NCI-H69 (cell line): ENCODE measurements around the gene CBLIF.
"Not testable (repeated sequence)": the region's sequence is repeated elsewhere in the genome, so short reads cannot be mapped to it uniquely, and the experiment has no call there.

Source experiments
- DNase-seq: peaks from one replicate; lab custom pipeline; 2025; lab: John Stamatoyannopoulos, UW

The CBLIF gene

DNA sequence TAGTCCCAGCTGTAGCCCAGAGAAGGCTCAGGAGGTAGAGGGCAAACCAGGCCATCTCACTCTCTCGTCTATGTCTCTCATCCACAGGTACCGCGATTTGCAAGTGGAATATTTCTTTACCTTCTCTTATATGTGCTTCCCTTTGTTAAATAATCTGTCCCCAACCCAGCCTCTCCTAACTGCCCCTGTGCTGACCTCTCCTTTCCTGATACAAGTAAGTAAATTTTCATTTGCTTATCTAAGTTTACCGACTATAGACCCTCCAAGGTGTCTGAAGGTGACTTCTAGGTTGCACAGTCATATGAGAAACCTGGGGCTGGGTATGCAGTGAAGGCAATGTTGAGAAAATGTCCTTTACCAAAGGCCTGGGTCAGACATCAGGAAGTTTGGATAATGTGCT is at the start of gene CBLIF:
Gene CBLIF (minus strand): TSS at position 101 of the 400 bp plus-strand sequence. CDS start 46 bp downstream, at position 55.
- no peak for DNase-seq

DNA sequence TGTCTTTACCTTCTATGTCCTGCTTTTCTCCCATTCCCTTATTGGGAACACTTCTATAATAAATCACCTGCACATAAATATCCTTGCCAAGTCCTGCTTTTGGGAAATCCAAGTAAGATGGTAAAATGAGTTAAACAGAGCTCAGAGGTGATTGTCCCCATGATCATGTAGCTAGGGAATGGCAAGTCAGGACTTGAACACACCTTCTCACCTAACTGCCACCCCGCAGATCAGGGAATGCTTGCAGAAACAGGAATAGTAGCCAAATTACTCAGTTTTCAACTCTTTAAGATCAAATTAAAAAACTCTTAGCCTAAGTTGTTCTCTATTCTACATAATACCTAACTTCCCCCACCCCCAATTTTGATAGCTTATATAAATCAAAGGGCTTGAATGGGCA is 49.3 kb upstream of the CBLIF start:
- DNase-seq, result no peak

DNA sequence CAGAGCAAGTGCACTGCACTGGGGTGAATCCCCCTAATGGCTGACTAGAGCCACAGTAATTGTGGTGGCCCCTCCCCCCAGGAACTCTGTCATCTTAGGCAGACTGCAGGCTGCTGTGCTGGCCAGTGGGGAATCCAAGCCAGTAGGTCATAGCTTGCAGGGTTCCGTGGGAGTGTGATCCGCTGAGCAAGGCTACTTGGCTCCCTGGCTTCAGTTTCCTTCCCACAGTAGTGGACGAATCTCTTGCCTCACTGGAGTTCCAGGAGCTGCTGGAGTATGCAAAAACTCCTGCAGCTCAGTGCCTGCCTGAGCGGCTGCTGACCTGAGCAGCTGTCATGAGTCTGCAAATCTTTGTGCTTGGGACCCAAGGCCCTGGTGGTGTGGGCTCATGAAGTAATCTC is 46.5 kb upstream of the CBLIF start:
- DNase-seq, result no peak

DNA sequence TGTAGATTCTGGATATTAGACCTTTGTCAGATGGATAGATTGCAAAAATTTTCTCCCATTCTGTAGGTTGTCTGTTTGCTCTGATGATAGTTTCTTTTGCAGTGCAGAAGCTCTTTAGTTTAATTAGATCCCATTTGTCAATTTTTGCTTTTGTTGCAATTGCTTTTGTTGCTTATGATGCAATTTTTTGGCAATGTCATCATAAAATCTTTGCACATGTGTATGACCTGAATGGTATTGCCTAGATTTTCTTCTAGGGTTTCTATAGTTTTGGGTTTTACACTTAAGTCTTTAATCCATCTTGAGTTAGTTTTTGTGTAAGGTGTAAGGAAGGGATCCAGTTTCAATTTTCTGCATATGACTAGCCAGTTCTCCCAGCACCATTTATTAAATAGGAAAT is 41.9 kb upstream of the CBLIF start:
- DNase-seq, result not testable (repeated sequence)

DNA sequence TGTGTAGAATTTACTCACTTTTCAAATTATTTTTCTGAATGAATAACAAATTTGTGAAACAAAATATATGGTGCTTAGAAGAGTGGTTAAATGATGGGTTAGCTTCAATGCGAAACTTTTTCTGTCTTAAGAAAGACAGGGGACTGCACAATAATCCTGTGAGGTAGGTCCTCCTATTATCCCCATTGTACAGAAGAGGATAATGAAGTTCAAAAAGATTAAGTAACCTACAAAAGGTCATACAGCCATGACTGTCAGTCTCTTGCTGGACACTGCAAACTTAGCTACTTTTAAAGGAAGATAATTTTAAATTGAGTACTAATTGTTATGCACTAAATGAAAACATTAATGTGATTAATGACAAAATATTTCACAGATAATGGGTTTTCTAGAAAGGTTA is 38.3 kb upstream of the CBLIF start:
- no peak for DNase-seq

DNA sequence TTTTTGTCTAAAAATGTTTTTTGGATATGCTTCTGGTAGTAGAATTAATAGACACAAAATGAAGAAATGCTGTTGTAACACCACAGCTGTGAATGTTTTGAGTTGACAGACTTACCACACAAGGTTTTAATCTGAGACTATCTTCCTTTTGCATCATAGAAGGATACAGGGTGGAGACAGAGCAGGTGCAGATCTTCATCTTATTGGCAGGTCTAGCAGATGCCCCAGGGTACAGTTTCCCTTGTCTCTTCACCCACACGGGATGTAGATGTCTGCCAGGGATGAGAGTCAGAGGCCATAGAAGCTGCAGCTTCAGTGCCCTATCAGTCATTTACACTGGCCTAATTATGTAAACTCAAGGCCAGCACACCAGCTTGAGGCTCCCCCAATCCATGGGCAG is 34.3 kb upstream of the CBLIF start:
- DNase-seq, result no peak

DNA sequence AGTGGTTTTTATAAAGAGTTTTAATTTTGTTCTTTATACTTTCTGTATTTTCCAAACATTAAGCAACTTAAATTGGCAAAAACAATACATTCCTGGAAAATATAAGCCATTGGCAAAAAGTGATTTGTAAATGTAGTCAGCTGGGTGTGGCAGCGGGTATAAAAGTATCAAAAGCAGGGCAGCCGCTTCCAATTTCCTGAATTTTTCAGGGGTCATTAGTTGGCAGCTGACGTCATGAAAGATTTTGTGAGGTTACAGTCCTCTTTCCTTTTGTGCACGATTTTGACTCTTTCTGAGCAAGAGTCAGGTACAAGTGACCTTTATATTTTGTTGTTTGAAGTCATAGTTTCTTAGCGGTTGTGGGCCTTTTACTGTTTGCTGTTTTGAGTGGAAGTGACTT is 33.3 kb upstream of the CBLIF start, which contains the start of gene OOSP3:
Gene OOSP3 (plus strand): TSS at position 208 of the 400 bp plus-strand sequence. CDS start 27 bp downstream, at position 235.
- no peak for DNase-seq

DNA sequence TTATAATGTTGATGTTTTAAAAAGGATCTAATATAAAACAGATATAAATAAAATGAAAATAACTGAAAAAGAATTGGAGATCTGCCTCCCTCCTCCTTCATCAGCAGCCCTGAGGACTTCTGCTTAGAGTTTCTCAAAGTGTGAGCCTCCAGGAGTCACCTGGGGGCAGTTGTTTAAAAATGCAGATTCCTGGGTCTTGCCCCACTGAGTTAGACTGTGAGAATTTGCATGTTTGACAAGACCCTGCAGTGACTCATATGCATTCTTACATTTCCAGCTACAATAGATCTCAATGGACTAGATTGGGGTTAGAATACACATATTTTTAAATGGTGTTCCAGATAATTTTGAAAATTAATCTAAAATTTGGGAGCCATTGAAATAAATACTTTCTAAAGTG is 32.5 kb upstream of the CBLIF start:
- DNase-seq, result no peak

DNA sequence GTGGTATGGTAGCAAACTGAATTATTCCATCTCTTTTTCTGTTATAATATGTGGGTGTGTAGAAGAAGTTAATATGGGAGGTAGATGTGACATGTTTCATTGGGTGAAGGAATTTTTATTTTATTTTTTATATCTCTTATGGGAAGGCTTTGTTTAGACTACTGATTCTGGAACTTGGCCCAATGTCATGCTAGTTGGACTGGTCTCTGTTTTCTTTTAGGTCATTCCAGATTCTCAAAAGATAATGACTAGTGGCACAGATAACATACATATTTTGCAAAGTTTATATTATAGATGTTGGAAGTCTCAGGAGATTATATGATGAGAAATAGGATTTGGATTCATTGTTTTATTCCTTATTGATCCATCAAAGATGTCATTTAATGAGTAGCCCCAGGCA is 32.0 kb upstream of the CBLIF start:
- DNase-seq, result no peak

DNA sequence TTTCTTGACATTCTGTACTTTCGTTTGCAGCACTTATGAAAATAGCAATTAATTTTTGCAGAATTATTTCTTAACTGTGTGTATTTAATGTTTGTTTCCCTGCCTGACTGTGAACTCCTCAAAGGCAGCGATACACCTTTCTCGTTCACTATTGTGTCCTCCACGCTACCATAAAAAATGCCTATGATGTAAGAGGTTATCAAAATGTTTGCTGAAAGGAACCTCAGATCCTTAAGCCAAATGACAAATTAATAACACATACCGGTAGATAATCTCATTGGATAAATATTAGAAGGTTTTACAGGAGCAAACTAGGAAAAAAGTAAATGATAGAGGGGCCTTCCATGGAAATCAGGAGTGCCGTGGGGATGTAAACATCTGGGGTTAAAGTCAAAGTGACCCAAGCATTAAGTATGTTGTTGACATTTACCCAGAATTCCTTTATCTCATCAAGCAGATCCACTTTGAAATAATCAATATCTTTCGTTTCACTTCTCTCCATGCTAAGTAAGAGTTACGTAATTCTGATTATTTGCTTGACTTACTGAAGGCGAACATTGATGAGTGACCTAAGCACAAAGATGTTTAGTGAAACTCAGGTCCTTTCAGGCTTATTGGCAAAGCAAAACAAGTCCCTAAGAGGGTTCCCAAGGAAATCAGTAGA is 30.7 kb upstream of the CBLIF start:
- no peak for DNase-seq

DNA sequence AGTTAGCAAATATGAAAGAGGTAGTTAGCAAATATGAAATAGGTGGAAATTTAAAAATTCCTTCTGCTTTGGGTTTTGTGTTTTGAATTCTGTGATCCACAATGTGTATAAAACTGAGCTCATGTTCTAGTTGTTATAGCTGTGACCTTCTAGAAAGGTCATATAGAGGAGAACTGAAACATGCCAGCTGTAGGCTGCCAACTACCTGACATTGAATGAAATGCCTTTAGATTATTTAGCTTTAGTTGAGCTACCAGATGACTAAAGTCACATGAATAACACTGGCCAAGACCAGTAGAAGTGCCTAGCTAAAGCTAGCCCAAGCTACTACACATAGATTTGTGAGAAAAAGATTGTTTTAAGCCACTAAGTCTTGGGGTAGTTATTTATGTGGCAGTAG is 26.8 kb upstream of the CBLIF start:
- no peak for DNase-seq

DNA sequence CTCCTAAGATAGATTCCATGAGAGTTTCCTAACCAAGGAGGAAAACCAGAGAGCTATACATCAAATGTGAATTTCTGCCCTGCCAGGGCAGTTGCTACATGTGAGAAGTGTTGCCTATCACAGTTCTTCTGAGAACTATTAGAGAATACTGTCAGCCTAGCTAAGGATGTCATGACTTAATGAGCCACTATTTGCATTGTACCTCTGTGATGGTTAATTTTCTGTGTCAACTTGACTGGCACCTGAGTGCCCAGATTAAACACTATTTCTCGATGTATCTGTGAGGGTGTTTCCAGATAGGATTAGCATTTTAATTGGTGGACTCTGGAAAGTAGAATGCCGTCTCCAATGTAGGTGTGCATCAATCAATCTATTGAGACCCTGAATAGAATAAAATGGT is 22.6 kb upstream of the CBLIF start:
- no peak for DNase-seq

DNA sequence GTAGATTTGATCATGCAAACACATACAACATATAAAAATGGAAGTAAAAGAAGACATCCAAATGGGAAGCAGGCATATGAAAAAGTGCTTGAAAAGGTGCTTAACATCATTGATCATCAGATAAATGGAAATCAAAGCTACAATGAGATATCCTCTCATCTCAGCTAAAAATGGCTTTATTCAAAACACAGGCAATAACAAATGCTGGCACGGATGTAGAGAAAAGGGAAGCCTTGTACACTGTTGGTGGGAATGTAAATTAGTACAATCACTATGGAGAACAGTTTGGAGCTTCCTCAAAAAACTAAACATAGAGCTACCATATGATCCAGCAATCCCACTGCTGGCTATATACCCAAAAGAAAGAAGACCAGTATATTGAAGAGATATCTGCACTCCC is 21.5 kb upstream of the CBLIF start:
- no peak for DNase-seq

DNA sequence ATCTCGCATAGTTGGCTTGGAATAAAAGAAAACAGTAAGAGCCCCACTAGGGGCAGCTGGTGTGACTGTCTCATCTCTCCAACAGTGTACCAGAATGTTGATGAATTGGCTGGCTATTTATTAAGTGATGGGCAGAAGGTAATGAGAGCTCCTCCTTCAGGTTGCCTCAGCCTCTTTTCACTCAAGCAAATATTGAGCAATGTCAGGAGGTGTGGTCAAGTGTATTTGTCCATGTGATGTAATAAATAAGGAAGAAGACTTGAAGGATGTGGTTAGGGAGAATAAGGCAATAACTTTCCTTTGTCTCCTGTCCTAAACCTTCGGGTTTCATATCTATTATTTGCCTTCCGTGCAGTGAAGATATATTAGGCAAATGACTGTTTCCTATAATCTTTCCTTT is 21.1 kb upstream of the CBLIF start, which contains the start of gene TCN1:
Gene TCN1 (minus strand): TSS at position 91 of the 400 bp plus-strand sequence. CDS start 17 bp downstream, at position 74.
- no peak for DNase-seq

DNA sequence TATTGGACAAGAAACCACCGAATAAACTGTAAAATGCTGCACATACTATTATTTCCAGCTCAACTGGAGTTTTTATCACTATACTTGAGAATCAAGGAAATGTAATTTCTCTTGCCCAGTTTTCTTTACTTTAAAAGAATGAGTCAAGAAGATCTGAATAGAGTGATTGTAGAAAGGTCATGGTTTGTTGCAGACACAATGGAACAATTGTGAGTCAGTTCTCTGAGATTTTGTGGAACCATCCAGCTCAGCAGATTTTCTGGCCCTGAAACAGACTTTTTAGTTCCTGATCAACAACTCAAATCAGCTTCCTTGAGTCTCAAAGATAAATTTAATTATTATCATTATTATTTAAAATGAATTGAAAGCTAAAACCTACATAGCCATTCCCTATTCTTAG is 19.7 kb upstream of the CBLIF start:
- DNase-seq, result no peak

DNA sequence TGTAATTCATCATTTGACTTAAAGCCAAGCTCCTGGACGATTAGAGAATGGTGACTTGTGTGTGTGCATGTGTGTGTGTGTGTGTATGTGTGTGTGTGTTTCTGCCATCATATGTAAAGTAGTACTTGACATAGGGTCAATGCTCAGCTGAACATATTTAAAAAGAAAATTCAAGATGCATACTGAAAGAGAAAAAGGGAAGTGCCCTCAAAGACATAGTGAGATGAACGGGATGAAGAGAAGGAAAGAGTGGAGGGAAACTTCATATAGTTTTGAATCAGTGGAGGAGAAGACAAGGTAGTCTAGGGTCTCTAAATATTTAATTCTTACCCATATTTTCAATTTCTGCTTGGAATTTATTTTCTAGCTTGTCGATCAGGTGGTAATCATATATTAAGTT is 17.0 kb upstream of the CBLIF start:
- DNase-seq, result no peak

DNA sequence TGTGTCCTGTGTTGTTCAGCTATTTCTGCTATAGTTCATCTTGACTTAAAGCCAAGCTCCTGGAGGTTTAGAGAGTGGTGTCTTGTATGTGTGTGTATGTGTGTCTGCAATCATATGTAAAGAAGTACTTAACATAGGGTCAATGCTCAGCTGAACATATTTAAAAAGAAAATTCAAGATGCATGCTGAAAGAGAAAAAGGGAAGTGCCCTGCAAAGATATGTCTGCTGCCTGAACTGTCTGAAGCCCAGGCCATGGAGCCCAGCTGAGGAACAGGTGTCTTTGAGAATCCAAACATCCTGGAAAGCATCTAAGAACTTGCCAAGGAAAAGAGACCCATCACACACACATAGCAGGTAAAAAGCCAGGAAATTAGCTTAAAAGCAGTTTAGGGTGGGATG is 14.4 kb upstream of the CBLIF start:
- DNase-seq, result no peak

DNA sequence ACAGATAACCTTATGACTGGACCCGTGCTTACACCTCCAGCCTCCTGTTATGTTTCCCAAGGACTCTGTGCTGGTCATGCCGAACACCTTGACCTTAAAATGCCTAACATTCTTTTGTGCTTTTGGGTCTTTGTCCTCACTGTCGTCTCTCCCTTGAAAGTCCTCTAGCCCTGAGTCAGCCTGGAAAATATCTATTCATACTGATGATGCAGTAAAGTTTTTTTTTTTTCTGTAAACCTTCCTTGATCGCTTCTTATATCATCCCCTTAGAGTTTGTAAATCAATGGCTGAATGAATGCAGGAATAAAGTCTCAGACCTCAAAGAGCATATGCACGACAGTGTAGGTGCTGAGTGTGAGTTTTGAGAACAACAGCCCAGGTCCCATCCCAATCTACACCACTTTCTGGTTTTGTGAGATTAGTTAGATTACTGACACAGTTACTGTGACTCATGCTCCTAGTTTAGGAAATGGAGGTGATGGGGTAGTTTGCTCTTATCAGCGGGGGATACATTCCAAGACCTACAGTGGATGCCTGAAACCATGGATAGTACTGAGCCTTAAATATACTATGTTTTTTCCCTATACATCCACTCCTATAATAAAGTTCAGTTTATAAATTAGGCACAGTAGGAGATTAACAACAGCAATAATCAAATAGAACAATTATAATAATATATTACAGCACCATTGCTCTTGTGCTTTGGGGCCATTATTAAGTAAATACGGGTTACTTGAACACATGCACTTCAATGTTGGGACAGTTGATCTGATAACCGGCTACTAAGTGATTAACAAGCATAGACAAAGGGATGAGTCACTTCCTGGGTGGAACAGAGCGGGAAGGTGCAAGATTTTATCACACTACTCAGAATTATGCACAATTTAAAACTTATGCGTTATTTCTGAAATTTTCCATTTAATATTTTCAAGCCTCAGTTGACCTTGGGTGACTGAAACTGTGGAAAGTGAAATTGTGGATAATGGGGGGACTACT is 12.4 kb upstream of the CBLIF start:
- peak; percentile 4 for DNase-seq

DNA sequence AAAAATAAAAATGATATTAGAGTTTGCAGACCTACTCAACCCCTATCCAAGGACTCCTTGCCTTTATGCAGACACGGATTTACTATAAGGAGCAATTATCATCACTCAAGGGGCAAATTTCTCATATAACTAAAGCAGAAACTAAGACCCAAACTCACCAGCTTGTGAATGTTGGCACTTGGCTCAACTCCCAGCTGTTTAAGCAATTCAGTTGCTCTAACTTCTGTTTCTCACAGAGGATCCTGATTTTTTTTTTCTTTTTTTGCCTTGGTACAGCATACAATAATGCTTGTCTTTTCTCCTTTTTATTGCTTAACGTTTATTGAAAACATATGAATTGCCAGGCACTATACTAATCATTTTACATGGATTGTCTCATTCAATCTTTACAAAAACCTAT is 9.6 kb upstream of the CBLIF start:
- DNase-seq, result no peak

DNA sequence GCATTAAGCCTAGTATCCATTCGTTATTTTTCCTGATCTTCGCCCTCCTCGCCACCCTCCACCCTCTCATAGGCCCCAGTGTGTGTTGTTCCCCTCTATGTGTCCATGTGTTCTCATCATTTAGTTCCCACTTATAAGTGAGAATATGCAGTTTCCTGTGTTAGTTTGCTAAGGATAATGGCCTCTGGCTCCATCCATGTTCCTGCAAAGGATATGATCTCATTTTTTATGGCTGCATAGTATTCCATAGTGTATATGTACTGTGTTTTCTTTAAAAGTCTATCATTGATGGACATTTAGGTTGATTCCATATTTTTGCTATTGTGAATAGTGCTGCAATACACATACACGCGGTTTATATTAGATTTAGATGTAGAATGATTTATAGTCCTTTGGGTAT is 6.1 kb upstream of the CBLIF start:
- not testable (repeated sequence) for DNase-seq

DNA sequence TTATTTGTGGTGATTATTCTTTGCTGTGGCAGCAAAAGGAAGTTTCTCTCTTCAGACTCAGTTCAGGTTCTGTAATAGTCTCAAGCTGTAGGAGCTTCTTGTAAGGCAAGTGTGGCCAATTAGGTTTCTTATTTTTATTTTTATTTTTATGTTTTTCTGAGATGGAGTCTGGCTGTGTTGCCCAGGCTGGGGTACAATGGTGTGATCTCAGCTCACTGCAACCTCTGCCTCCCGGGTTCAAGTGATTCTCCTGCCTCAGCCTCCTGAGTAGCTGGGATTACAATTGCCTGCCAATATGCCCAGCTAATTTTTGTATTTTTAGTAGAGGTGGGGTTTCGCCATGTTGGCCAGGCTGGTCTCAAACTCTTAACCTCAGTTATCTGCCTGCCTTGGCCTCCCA is 4.3 kb upstream of the CBLIF start:
- not testable (repeated sequence) for DNase-seq

DNA sequence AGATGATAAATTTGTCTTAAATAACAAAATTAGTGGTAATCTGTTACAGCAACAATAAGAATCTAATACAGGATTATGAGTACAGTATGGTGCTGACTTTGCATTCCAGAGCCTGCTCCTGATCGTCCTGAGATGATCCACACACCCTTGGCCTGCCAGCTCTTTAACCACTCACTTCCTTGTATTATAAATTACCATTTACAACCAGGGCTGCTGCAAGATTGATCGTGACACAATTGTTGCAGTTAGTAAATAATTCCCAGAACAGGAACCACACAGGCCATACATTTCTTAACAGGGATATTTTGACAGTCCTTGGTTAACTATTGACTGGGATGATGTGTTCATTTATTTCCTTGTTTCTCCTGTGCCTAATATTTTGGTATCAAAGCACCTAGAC is 3.8 kb upstream of the CBLIF start:
- DNase-seq, result no peak

DNA sequence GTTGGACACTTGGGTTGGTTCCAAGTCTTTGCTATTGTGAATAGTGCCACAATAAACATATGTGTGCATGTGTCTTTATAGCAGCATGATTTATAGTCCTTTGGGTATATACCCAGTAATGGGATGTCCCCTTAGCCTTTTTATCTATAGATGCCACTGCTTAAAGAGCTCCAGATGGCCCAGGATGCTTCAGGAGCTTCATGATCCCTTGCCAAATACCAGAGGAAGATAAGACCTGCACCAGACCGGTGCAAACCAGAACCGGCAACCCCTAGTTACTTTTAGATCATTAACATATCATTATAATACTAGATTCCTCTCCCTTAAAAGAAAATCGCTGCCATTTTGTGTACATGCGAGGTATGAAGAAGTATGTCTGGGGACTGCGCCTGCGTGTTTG is 3.1 kb upstream of the CBLIF start:
- not testable (repeated sequence) for DNase-seq
